Umbilical cord (tissue), 2 donors: Measurements from ENCODE around the gene LRTM2. TPM values are rescaled to one million over a fixed set of nuclear protein-coding genes. Genes with fewer than 3 reads are reported as not detected.

ENCODE experiments used
- DNase-seq: peaks from one replicate; pipeline ENCODE4 v3.0.0-alpha.2; 2015; ENCODE audit warnings: low spot score
- total RNA-seq: library from RNA; depleted of rRNA; stranded (reverse); fragments of >200 nt; gene quantifications from one replicate; pipeline ENCODE4 v1.2.3, GENCODE V29; 2014; ENCODE audit warnings: low replicate concordance; ENCODE audit not compliant: insufficient read depth

LRTM2 gene
- total RNA-seq, 1 donor from 2014 or later = 1.2 TPM

DNA sequence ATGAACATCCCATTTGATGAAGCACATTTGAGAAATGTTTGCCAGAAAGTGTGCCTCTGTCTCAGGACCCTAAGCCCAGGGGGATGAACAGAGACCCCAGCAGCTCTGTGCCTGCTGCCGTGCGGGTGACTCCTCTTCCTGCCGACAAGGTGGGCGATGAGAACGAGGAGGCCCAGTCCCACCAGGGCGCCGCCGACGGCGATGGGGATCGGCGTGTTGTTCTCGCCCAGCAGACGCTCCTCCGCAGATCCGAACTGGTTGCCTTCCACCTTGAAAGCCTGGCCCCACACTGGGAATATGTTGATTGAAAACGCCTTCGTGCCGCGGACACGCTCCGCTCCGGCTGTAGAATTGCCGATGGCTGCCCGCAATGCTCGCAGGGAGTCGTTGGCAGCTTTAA is 44.1 kb downstream of the LRTM2 start:
- no peak for DNase-seq

- no peak for DNase-seq
Measured at GRCh38 chr12:1864867-1865266, 44.5 kb downstream of the LRTM2 start.

DNA sequence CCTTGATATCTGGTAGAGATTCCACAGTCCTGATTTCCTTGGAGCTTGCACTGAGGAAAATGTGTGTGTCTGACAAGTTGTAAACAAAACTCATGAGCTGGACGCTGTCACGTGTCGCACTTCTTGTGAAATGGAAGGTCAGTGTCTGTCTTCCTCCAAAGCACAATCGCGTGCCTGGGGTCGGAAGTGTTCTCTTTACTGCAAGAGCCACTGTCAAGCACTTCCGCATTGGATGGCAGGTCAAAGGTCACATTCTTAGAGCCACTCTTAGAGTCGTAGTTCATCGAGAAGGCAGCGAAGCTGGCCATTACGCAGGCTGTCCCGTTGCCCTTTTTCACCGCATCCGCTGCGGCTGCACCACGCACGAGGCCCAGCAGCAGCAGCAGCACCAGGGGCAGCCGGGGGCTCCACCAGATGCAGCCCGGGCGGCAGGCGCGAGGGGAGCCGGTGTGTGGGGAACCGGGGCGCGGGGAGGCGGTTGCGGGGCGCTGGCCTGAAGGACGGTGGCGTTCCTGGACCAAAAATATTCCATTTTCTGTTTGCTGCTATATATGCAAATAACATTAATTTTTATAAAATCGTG is 45.0 kb downstream of the LRTM2 start:
- no peak for DNase-seq

GRCh38 chr12:1869145-1869544 is 48.8 kb downstream of the LRTM2 start:
- no peak for DNase-seq

- no peak for DNase-seq
Measured at GRCh38 chr12:1870086-1870485, 49.7 kb downstream of the LRTM2 start.

DNA sequence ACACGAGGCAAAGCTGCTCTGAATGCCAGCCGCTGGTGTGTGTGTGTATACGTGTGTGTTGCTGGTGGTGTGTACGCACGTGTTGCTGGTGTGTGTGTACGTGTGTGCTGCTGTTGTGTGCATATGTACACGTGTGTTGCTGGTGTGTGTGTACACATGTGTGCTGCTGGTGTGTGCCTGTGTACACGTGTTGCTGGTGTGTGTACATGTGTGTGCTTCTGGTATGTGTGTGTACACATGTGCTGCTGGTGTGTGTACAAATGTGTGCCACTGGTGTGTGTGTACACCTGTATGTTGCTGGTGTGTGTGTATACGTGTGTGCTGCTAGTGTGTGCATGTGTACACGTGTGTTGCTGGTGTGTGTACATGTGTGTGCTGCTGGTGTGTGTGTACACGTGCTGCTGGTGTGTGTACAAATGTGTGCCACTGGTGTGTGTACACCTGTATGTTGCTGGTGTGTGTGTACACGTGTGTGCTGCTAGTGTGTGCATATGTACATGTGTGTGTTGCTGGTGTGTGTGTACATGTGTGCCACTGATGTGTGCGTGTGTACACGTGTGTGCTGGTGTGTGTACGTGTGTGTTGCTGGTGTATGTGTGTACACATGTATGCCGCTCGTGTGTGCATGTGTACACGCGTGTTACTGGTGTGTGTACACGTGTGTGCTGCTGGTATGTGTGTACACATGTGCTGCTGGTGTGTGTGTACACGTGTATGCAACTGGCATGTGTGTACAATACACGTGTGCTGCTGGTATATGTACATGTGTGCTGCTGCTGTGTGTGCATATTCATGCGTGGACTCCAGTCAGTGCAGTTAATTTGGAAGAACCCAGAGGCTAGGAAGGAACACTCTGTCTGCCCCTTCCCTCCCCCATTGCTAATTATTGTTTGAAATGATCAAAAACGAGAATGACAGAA is 50.9 kb downstream of the LRTM2 start:
- DNase-seq = no peak

DNA sequence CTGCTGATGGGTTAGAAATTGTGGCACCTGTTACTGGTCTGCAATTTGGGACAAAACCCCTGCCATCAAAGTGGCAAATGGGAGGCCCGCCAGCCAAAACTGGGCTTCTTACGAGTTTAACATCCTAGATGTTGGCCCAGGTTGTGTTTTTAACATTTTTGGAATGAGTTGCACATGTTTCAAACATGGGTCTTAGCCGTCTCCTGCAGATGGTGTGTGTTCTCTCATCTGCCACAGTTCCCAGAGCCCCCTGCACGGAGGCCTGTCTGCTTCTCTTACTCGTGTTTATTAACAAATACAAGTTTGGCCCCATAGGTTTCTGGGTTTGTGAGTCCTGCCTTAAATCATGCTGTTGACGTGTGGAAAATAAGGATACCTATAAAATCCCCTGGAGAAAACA is 51.6 kb downstream of the LRTM2 start:
- no peak for DNase-seq

DNA sequence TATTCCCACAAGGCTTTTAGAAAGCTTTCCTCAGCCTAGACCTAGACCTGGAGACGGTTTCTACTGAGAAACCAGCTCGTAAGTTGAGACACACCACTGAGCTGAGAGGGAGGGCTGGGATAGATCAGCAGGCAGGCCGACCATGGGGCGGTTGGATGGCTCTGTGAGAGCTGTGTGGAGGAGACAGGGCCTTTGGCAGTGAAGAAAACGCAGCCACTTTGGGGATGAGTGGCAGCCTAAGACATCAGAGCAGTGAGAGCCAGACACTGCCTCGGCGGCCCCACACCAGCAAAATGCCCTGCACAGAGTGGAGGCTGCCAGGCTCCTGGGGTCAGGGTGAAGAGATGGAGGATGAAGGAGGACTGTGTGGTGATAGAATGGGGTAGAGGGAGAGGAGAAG is 52.1 kb downstream of the LRTM2 start:
- DNase-seq = no peak

DNA sequence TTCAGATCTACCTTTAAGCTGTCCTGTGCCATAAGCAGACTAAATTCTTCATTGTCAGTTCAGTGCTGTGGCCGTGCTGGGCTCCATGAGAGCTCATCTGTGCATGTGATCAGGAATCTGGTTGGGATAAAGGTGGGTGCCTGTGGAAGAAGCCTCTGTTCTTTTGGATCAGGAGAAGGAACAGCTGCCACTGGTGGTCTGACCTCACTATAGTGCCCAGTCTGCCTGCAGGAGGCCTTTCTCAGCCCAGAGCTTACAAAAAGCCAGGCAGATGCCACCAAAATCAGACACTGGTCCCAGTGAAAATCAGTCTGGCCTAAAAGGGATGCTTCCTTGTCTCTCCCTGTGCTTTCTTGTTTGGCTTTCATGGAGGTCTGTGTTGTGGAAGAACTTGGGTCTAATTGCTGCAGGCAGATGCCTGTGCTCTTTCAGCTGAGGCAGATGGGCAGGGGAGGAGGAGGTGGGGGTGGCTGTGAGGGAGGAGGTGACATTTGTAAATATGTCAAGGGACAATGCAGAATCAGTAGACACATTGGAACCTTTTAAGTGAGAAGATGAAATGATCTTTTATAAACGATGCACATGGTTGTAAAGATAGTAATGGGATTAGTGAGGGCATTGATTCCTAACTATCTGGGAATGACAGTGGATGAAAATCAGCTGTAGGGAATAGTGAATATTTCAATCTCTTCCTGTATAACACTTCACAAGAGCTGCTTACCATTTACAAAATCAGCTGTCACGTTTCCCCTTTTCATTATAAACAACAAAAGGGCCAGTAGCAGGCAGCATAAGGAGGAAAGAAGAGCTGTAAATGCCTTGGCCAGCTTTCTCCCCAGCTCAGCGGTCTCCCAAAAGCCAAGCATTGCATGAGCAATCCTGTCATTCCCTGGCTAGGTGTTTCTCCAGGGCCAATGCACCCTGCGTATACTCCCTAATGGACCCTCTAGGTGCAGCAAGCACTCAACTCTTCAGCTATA is 53.5 kb downstream of the LRTM2 start:
- no peak for DNase-seq

GRCh38 chr12:1875608-1876007 is 55.2 kb downstream of the LRTM2 start:
- DNase-seq = no peak

DNA sequence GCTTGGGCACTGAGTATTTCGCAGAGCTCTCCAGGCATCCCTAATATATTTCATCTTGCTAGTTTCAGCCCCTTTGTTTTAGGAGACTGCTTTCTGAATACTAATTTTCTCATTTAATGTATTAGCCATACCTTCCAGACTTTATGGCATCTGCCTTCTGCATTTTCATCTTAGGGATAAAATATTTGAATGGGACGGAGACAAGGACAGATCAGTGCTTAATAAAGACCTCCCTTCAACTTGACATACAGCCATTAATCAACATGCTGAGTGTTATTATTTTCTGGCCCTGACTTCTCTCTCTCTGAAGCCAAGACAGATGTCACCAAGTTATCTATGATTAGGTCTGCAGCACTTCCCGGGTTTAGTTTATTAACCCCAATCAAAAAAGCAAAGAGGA is 55.7 kb downstream of the LRTM2 start:
- DNase-seq = no peak

GRCh38 chr12:1877169-1877878 is 57.0 kb downstream of the LRTM2 start:
- DNase-seq = no peak

- DNase-seq = no peak
Measured at GRCh38 chr12:1878214-1878613, 57.8 kb downstream of the LRTM2 start.

GRCh38 chr12:1878695-1879094 is 58.3 kb downstream of the LRTM2 start:
- no peak for DNase-seq

- DNase-seq = no peak
Measured at GRCh38 chr12:1879633-1880032, 59.3 kb downstream of the LRTM2 start.

DNA sequence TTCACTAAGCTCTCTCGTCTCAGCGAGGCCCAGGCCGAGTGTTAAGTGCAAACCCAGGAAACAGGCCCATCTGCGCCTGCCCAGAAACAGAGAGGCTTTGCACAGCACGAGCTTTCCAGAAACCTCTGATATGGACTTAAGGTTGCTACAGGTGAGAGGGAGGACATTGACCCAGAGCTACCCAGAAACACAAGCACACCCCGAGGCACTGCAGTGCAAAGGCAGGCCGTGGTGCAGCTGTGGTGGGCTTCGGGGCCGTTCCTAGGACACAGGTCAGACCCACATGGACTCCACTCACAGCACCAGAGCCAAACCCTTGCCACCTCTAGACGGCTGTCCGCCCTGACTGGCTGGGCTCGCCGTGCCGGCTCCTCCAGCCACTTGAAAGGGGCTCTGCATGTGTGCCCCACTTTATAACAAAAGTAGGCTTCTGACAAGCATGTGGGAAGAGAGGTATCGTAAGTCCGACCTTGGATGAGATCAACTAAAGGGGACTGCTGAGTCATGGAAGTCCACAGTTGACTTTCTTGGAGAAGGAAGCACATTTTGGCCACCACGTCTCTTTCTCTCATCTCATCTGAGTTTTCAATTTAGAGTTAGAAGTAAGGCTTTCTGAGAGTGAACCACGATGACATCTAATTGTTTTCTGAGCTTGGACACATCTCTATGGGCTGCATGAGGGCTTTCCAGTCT is 59.9 kb downstream of the LRTM2 start:
- no peak for DNase-seq

DNA sequence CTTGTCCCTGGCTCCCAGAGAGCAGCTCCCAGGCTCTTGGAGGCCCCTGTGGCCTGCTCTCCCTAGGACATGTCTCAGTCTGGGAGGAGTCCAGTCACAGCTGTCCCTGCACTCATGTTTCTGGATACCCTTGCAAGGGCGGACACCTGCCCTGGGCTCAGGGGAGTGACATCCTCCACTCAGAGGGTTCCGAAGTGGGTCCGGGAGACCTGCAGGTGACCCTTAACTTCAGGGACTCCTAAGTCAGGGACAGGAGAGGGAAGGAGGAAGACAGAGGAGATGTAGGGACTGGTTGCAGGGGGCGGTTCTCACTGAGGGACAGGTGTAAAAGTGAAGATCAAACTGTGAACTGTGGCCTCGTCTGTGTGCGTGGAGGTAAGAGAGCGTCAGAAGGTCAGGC is 60.5 kb downstream of the LRTM2 start:
- no peak for DNase-seq

GRCh38 chr12:1881301-1881700 is 60.9 kb downstream of the LRTM2 start:
- no peak for DNase-seq

DNA sequence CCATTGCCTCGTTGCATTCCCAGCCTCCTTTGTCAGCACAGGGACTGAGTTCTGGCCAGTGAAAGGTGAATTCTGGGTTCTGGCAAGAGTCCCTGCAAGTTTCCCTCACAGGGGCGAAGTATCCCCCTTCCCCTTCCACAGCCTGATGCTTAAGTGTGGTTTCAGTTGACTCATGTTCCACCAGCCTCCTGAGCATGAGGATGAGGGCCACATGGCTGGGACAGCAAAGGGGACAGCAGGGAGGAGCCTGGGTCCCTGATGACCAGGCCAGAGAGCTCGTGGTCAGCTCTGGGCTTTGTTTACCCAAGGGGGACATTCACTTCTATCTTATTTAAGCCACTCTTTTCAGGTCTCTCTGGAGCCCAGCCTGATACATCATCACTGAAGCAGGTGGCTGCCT is 61.6 kb downstream of the LRTM2 start:
- DNase-seq = no peak

DNA sequence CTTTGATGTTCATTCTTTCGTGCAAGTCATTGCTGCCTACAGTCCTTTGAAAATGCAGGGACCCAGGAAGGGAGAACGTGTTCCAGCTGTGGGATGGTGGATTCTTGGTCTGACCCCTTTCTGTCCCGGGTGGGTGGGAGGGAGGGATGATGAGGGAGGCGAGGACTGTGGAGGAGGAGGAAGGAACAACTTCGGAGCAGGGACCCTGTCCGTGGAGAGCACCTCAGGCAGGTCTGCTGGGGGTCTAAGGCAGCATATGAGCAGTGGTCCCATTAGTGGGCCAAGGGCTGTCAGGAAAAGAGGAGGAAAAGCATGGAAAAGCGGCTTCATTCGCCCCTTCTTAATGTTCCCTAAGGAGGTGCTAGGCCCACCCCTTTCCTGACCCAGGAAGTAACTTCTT is 62.0 kb downstream of the LRTM2 start:
- DNase-seq = no peak
